Effector memory CD4-positive, alpha-beta T cell (primary cell): ENCODE measurements around the gene PPL.

Experiments
- DNase-seq, 3 donors: peaks; one replicate each; pipeline ENCODE4 v3.0.0-alpha.2; 2020
- H3K27ac ChIP-seq: 2 replicates; pipeline ENCODE4 v1.7.0; 2013; ENCODE audit warnings: mild to moderate bottlenecking, low read length, moderate library complexity; ENCODE audit not compliant: insufficient read depth, poor library complexity, severe bottlenecking
- H3K27me3 ChIP-seq: replicated peaks from 2 replicates; pipeline ENCODE4 v1.7.0; 2013; ENCODE audit warnings: mild to moderate bottlenecking, low read length; ENCODE audit not compliant: insufficient read depth, control insufficient read depth, poor library complexity, severe bottlenecking
- H3K36me3 ChIP-seq: 2 replicates; pipeline ENCODE4 v1.7.0; 2013; ENCODE audit warnings: mild to moderate bottlenecking, low read length, moderate library complexity; ENCODE audit not compliant: control insufficient read depth, insufficient read depth
- H3K4me1 ChIP-seq: 2 replicates; pipeline ENCODE4 v1.7.0; 2013; ENCODE audit warnings: low read length, mild to moderate bottlenecking; ENCODE audit not compliant: control insufficient read depth, insufficient read depth, poor library complexity, severe bottlenecking
- H3K4me3 ChIP-seq: 2 replicates; pipeline ENCODE4 v1.7.0; 2013; ENCODE audit warnings: low read length, low read depth, mild to moderate bottlenecking; ENCODE audit not compliant: insufficient read depth, poor library complexity, severe bottlenecking
- H3K9me3 ChIP-seq: 2 replicates; pipeline ENCODE4 v1.7.0; 2013; ENCODE audit warnings: mild to moderate bottlenecking, low read length, moderate library complexity; ENCODE audit not compliant: control insufficient read depth

The PPL gene

GRCh38 chr16:4882000-4882632 is 54.8 kb downstream of the PPL start:
- Histone ChIP-seq H3K4me3 (no peak overlapping the region), H3K36me3 (peaks cover 65% of the 10 kb centered on the region), H3K4me1 (no peaks in the 10 kb centered on the region), H3K27me3 (no peaks in the 10 kb centered on the region), H3K27ac (no peak overlapping the region), H3K9me3 (no peaks in the 10 kb centered on the region)
- DNase-seq = no peak

GRCh38 chr16:4880006-4880580 is 56.9 kb downstream of the PPL start:
- Histone ChIP-seq H3K4me3 (no peak overlapping the region), H3K4me1 (no peaks in the 10 kb centered on the region), H3K9me3 (no peaks in the 10 kb centered on the region), H3K27ac (no peak overlapping the region), H3K27me3 (no peaks in the 10 kb centered on the region), H3K36me3 (peaks cover 73% of the 10 kb centered on the region)
- no peak for DNase-seq

- no peak overlapping the region for H3K27ac ChIP-seq
- no peak overlapping the region for H3K4me3 ChIP-seq
- peaks cover 81% of the 10 kb centered on the region for H3K36me3 ChIP-seq
- H3K27me3 ChIP-seq = no peaks in the 10 kb centered on the region
- H3K4me1 ChIP-seq = no peaks in the 10 kb centered on the region
- no peak for DNase-seq
- H3K9me3 ChIP-seq = no peaks in the 10 kb centered on the region
Measured at GRCh38 chr16:4879049-4879448, 57.9 kb downstream of the PPL start.

GRCh38 chr16:4877380-4877685 is 59.6 kb downstream of the PPL start:
- Histone ChIP-seq H3K9me3 (no peaks in the 10 kb centered on the region), H3K36me3 (peaks cover 78% of the 10 kb centered on the region), H3K27me3 (no peaks in the 10 kb centered on the region), H3K4me3 (no peak overlapping the region), H3K27ac (no peak overlapping the region), H3K4me1 (no peaks in the 10 kb centered on the region)
- DNase-seq = no peak

DNA sequence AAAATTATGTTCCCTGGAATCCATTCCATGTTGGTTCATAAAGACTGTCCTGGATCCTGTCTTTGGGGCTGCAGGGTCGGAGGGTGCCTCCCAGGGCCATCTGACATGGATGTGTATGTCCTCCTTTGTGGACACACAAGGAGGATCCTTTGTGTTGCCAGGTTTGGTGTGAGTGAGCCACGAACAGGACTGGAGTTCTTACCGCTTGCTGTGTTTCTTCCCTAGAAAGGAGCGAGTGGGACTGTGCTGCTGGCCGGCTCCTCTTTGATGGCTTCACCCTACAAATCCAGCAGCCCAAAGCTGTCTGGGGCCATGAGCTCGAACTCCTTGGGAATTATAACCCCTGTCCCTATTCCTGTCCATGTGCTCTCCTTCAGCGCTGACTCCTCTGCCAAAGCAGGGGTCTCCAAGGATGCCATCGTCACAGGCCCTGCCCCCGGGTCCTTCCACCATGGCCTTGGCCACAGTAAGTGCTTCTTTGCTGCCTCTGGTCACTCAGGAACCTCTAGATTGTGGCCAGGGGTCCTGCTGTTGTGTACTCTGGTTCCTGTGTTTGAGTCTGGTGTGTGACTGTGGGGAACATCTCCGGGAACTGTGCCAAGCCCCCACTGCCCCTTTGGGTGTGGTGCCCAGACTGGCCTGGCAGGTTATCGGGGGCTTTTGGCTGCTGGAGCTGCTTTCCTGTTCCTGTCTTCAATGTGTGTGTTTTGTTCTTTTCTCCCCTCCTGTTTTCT is 60.1 kb downstream of the PPL start:
- no peaks in the 10 kb centered on the region for H3K27me3 ChIP-seq
- no peak overlapping the region for H3K27ac ChIP-seq
- no peak overlapping the region for H3K4me3 ChIP-seq
- no peaks in the 10 kb centered on the region for H3K4me1 ChIP-seq
- no peaks in the 10 kb centered on the region for H3K9me3 ChIP-seq
- peaks cover 79% of the 10 kb centered on the region for H3K36me3 ChIP-seq
- no peak for DNase-seq

DNA sequence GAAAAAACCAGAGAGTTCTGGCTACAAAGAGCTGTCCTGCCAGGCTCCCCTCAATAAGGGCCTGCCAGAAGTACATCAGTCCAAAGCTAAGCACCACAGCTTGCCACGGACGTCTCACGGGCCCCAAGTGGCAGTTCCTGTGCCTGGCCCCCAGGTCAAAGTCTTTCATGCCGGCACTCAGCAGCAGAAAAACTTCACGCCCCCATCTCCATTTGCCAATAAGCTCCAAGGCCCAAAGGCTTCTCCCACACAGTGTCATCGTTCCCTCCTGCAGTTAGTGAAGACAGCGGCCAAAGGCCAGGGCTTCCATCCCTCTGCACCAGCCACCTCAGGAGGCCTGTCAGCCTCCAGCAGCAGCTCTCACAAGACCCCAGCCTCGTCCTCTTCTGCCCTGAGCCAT is 62.3 kb downstream of the PPL start:
- H3K9me3 ChIP-seq = no peaks in the 10 kb centered on the region
- DNase-seq = no peak
- no peak overlapping the region for H3K4me3 ChIP-seq
- H3K27me3 ChIP-seq = no peaks in the 10 kb centered on the region
- H3K4me1 ChIP-seq = no peaks in the 10 kb centered on the region
- H3K27ac ChIP-seq = no peak overlapping the region
- peaks cover 79% of the 10 kb centered on the region for H3K36me3 ChIP-seq

- Histone ChIP-seq H3K27me3 (no peaks in the 10 kb centered on the region), H3K4me1 (no peaks in the 10 kb centered on the region), H3K4me3 (no peak overlapping the region), H3K9me3 (no peaks in the 10 kb centered on the region), H3K36me3 (peaks cover 82% of the 10 kb centered on the region), H3K27ac (no peak overlapping the region)
- no peak for DNase-seq
Measured at GRCh38 chr16:4873091-4873490, 63.9 kb downstream of the PPL start.

DNA sequence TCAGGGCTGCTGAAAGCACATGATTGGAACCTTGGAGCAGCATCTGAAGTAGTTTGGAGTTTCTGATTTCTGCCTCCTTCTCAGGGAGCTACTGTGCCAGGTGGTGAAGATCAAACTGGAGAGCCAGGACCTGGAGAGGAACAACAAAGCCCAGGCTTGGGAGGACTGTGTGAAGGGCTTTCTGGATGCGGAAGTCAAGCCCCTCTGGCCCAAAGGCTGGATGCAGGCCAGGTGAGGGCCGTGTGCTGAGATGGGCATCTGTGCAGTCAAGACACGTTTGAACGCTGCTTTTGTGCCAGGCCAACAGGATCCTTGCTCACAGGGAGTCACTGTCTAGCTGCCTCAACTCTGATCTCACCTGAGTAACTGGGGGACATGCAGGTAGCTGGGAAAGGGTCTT is 65.9 kb downstream of the PPL start:
- H3K4me3 ChIP-seq = no peak overlapping the region
- H3K4me1 ChIP-seq = no peaks in the 10 kb centered on the region
- no peak overlapping the region for H3K27ac ChIP-seq
- H3K27me3 ChIP-seq = no peaks in the 10 kb centered on the region
- H3K9me3 ChIP-seq = no peaks in the 10 kb centered on the region
- H3K36me3 ChIP-seq = peaks cover 69% of the 10 kb centered on the region
- DNase-seq = no peak

GRCh38 chr16:4870138-4870671 is 66.7 kb downstream of the PPL start:
- H3K4me1 ChIP-seq = no peaks in the 10 kb centered on the region
- no peak overlapping the region for H3K4me3 ChIP-seq
- no peaks in the 10 kb centered on the region for H3K27me3 ChIP-seq
- peaks cover 64% of the 10 kb centered on the region for H3K36me3 ChIP-seq
- H3K27ac ChIP-seq = no peak overlapping the region
- no peaks in the 10 kb centered on the region for H3K9me3 ChIP-seq
- DNase-seq = no peak

DNA sequence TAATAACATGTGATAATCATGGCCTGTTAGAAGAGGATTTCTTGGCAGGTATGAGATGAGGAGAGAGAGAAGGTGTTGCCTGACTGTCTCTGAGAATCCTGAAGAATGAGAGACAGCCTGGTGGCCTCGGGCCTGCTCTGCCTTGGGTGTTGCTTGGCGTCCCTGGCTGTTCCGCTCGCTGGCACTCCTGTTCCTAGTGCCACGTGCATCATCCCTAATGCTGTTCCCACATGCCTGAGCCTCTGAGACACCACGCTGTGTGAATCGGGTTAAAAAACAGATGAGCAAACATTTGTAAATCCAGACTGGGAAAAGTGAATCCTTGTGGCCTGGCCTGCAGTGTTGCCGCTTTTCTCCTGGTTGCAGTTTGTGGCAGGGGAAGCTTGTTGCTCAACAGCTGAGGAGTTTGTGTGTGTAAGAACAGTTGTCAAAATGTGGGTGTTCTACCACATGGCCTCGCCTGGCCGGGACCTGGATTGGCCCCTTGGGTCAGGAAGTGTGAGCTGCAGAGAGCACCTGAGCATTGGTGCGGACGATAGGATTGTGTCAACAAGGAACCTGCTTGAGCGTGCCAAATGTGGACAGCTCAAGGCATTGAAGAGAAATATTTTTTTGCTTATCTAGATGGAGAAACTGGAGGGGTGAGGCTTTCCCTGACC is 67.7 kb downstream of the PPL start:
- DNase-seq = no peak
- Histone ChIP-seq H3K4me3 (no peak overlapping the region), H3K27me3 (no peaks in the 10 kb centered on the region), H3K27ac (no peak overlapping the region), H3K9me3 (no peaks in the 10 kb centered on the region), H3K4me1 (no peaks in the 10 kb centered on the region), H3K36me3 (peaks cover 62% of the 10 kb centered on the region)
